Cortex of kidney (tissue), 1 donor: ENCODE measurements around the gene CREB3L1.
"Not testable (repeated sequence)": the region's sequence is repeated elsewhere in the genome, so short reads cannot be mapped to it uniquely, and the experiment has no call there.

Experiments used
- DNase-seq: peaks from one replicate; lab custom pipeline; 2025; lab: John Stamatoyannopoulos, UW

Gene CREB3L1

DNA sequence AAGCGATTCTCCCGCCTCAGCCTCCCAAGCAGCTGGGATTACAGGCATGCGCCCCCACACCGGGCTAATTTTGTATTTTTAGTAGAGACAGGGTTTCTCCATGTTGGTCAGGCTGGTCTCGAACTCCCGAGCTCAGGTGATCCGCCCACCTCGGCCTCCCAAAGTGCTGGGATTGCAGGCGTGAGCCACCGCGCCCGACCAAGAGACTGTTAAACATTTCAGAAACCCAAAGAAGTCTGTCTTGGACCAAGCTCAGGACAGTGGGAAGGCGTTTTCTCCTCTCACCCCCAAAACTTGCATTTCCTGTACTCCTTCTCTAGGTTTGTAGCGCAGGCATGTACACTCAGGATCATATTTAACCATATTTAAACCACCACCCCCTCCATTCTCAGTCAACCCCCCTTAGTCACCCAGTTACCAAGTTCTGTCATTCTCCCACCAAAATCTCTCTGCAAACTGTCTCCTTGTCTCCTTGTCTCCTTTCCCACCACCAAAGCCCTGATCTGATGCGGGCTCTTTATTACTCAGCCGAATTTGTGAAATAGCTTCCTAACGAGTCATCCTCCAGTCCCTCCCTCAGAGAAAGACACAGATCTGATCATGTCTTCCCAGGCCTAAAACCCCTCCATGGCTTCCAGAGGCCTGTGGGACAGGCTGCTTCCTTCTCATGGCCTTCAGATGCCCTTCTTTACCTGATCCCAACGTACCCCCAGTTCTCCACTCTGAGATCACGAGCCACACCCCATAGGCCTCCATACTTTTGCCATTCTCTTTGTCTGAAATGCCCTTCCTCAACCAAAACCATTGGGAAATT is 29.0 kb upstream of the CREB3L1 start:
- no peak for DNase-seq

DNA sequence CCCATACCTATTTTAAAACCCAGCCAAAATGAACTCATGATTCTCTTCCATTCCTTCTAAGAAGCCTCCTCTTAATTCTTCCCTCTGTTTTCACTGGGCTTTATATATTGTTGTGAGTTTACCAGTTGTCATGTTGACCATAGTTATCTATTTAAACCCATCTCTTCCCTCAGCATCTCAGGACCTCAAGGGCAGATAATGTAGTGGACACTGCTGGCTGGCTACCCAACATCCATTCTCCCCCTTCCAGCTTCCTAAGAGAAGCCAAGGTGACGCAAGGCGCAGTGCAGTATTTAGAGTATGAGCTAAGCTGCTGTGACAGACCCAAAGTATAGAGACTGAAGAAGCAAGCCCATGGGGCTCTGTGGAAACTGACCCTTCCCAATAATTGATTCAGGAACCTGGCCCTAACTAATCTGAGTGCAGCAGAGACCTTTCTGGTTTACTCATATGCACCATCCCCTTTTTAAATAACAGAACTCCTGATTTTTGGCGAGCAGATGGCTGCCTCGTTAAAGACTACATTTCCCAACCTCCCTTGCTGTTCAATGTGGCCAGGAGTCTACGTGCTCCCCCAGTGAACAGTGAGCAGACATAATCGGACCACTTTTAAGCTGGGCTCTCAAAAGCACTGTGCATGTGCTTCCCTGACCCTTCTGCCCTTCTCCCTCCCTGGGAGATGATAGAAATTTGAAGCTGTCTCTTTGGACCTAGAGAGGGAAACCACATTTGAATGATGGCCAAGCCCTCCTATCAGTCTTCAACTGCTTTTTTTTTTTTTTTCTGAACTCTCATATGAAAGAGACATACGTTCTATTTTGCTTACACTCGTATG is 28.1 kb upstream of the CREB3L1 start:
- DNase-seq = no peak

DNA sequence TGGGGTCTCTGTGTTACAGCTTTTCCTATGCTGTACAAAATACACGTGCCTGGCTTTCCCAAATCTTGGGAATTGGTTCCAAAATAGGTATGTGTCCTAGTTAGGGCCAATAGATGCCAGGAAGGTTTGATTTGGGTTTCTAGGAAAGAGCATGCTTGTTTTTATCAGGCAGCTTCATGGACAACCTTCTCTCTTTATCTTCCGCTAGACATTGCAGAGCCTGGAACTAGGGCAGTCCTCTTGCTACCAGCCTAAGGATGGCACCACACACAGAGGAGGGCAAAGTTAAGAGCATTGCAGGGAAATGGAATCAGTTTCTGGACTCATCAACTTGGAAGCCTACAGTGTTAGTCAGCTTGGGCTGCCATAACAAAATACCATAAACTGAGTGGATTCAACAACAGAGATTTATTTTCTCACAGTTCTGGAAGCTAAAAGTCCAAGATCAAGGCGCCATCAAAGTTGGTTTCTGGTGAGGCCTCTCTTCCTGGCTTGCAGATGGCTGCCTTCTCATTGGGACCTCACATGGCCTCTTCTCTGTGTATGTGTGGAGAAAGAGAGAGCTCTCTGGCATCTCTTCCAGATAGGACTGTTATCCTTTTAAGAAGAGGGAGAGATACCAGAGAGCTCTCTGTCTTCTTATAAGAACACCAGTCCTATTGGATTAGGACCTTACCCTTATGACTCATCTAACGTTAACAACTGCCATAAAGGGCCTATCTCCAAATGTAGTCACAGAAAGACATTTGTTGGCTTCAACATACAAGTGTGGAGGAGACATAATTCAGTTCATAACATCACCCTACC is 27.3 kb upstream of the CREB3L1 start:
- DNase-seq = no peak

GRCh38 chr11:46250745-46251052 is 26.8 kb upstream of the CREB3L1 start:
- no peak for DNase-seq

DNA sequence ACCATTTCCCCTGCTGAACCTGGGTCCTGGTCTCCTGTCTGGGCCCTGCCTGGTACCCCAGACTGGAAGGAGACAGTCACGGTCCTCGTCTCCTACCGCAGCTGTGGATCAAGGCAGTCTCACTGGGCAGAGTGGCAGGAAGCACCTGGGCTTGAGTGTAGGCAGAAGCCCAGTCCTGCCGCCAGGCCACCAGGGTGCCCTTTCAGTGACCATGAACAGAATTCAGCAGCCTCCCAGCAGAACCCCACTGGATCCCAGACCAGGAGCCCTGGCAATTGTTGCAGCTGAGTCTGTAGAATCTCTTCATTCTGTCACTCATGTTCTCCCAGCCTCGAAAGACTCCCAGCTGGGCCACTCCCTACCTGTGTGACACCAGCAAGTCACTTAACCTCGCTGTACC is 25.5 kb upstream of the CREB3L1 start:
- no peak for DNase-seq

- DNase-seq = no peak
These were observed 25.0 kb upstream of the CREB3L1 start for GRCh38 chr11:46252373-46252914.

- no peak for DNase-seq
These were observed 24.0 kb upstream of the CREB3L1 start for GRCh38 chr11:46253258-46254132.

DNA sequence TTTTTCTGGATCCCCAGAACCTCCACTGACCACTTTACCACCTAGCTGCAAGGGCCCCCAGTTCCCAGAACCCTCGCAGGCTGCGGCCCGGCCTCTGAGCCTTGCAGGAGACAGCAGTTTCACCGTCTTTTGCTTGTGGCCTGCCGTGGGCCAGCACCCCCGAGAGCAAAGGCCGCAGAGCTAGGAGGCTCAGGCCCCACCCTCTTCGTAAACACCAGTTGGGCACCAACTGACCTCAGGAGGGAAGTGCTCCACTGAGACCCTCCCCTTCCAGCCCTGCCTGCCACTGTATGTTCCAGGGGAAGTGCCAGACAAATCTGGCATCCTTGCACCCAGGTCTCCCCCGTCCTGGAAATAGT is 23.4 kb upstream of the CREB3L1 start:
- DNase-seq = no peak

- DNase-seq = no peak
These were observed 20.9 kb upstream of the CREB3L1 start for GRCh38 chr11:46256540-46257001.

DNA sequence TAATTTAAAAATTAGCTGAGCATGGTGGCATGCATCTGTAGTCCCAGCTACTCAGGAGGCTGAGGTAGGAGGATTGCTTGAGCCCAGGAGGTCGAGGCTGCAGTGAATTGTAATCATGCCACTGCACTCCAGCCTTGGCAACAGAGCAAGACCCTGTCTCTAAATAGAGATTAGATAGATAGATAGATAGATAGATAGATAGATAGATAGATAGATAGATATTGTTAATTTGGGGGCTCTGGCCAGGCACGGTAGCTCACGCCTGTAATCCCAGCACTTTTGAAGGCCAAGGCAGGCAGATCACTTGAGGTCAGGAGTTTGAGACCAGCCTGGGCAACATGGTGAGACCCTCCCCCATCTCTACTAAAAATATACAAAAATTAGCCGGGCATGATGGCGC is 18.1 kb upstream of the CREB3L1 start:
- not testable (repeated sequence) for DNase-seq

GRCh38 chr11:46259971-46260560 is 17.4 kb upstream of the CREB3L1 start:
- no peak for DNase-seq

DNA sequence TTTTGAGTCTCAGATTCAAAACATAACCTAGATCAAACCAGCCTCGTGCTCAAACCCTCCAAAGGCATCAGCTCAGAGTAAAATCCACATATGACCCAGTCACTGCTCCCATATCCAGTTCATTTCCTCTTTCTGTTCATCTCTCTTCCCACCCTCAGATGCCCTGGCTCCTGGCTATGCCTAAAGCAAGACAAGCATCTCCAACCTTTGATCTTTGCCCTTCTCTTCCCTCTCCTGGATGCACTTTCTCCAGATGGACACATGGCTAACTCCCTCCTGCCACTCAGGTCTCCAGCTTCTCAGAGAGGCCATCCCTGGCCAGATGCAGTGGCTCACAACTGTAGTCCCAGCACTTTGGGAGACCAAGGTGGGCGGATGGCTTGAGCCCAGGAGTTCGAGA is 14.3 kb upstream of the CREB3L1 start:
- no peak for DNase-seq

- DNase-seq = no peak
These were observed 13.4 kb upstream of the CREB3L1 start for GRCh38 chr11:46264030-46264429.

DNA sequence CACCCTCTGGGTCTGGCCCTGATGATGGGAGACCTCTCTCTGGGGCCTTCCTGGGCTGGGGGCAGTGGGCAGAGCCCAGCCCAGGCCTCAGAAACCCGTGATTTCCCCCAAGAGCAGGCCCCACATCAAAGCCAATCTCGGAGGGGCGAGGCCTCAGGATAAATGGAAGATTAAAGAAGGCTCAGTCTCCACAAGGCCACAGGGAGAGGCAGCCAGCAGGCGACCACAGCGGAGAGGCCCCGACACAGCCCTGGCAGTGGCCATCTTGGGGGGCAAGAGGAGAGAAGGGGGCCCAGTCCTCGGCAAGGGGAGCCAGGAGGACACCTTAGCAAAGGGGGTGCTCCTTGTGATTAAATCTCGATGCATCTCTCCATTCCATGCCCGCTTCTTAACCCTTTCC is 12.5 kb upstream of the CREB3L1 start:
- DNase-seq = no peak

DNA sequence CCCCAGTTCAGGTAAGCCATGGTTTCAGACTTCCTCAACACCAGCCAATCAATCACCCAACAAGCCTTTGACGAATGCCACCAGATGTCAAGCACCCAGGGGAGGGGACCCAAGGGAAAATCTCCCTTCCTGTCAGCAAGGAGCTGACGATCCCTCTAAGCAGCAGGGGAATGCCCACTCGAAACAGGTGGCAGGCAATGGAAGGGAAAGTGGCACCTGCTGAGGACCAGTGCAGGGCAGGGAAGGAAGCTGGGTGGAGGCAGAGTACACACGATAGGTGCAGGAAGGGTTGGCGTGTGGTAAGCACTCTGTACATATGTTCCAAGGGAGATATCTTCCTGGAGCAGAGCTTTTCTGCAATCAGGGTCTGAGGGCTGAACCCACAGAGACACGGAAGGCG is 11.7 kb upstream of the CREB3L1 start:
- no peak for DNase-seq

GRCh38 chr11:46267930-46268329 is 9.5 kb upstream of the CREB3L1 start:
- DNase-seq = no peak

GRCh38 chr11:46270684-46271083 is 6.8 kb upstream of the CREB3L1 start:
- DNase-seq = no peak

- no peak for DNase-seq
These were observed 6.1 kb upstream of the CREB3L1 start for GRCh38 chr11:46271407-46271806.

DNA sequence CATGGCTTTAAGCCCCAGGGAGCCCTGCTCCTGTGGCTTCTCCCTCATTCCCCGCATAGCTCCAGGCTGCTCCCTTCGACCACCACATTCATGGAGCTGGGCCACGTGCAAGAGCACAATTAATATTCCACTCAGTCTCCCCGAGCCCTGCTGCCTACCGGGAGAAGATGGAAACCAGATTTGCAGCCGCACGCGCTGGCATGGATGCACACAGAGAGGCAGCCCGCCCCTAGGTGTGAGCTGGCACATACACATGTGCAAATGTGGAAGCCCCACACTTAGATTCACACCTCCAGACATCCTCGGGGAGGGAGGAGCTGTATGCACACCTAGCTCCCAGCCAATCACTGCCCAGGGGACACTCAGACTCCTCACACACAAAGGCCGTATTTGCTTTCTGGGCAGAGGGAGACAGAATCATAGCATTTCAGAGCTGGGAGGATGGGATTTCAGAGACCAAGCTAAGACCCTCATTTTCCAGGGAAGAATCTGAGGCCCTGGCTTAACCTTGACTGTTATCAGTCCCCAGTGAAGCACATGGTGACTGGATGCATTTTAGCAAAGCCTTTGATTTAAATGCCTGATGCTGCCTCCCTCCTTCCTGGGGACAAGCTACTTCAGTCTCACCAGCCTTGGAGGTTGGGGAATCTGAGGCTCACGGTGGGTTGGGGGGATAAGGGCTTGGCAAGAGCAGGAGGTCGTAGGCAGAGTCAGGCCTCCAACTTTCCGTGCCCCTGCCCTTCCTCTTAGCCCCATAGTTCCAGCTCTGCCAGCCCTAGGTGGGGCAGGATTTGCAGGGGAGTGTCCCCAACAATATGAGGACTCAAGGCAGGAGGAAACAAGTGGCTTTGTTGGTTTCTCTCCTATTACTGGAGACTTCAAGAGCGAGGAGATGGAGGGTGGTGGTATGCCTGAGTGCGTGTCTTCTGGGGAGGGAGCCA is 5.3 kb upstream of the CREB3L1 start:
- no peak for DNase-seq
